ENCODE data around the gene WARS2. TPM values are rescaled to one million over a fixed set of nuclear protein-coding genes. Genes with fewer than 3 reads are reported as not detected.

The WARS2 gene
- total RNA-seq, 1 donor from 2014 or later, result 13.5 TPM

DNA sequence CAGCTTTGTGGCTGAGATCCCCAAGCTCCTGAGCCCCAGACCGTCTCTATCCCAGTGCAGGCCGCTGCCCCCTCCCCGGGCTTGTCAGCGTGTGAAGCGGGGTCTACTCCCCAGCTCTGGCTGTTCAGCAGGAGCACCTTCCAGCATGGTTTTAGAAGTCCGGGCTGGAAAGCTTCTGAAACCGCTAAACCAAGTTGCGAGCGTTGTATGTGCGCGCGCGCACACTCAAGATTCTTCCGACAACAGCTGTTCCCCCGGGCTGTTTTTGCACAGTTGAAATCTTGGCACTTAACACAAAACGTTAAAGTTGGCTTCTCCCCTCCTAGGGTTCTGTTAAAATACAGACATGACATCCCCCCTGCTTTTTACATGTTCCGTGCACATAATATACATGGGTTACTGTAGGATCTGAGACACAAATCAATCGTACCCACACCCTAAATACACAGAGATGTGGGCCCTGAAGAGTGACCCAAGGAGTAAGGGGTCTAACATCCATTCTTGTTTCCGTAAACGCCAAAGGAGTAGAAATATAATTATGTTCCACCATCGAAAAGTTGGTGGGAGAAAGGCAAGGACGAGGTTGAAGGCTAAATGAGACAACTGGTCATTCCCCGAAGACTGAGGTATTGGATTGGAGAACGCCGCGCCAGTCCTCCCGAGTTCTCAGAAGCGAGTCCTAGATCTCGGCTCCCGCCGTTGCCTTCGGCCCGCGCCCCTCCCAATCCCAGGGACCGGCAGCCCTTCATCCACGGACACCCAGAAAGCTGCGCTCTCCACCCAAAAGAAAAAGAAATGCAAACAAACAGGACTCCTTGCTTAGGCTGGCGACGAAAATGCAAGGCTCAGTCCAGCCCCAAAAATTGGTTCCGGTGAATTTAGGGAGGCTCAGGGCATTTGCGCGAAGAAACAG lies 153.6 kb downstream of the WARS2 start:
- Mint-ChIP-seq H3K4me1 (peaks cover 50% of the 10 kb centered on the region), H3K36me3 (no peaks in the 10 kb centered on the region), H3K4me3 (peak overlapping the region; percentile 86), H3K27me3 (ENCODE audit: insufficient read depth, low read depth) (peaks cover 98% of the 10 kb centered on the region), H3K9me3 (peaks cover 21% of the 10 kb centered on the region), H3K27ac (no peak overlapping the region)
- Histone ChIP-seq H3F3A (ENCODE audit: low read depth) (peaks cover 40% of the 10 kb centered on the region), H4K20me1 (ENCODE audit: low read depth) (peaks cover 54% of the 10 kb centered on the region), H2AFZ (replicated peaks) (peak overlapping the region; percentile 64), H3K9ac (no peak overlapping the region), H3K4me1 (peaks cover 23% of the 10 kb centered on the region), H3K9me3 (ENCODE audit: low read depth) (no peaks in the 10 kb centered on the region), H3K4me3 (peak overlapping the region; percentile 47), H3K36me3 (no peaks in the 10 kb centered on the region), H3K27ac (no peak overlapping the region), H3K4me2 (peak overlapping the region; percentile 76), H3K79me2 (ENCODE audit: low read depth) (no peaks in the 10 kb centered on the region), H3K27me3 (peaks cover 100% of the 10 kb centered on the region)
- TF ChIP-seq EZH2 (IDR thresholded peaks at IDR 0.05), result no peak
- TF ChIP-seq, protein P1, sequence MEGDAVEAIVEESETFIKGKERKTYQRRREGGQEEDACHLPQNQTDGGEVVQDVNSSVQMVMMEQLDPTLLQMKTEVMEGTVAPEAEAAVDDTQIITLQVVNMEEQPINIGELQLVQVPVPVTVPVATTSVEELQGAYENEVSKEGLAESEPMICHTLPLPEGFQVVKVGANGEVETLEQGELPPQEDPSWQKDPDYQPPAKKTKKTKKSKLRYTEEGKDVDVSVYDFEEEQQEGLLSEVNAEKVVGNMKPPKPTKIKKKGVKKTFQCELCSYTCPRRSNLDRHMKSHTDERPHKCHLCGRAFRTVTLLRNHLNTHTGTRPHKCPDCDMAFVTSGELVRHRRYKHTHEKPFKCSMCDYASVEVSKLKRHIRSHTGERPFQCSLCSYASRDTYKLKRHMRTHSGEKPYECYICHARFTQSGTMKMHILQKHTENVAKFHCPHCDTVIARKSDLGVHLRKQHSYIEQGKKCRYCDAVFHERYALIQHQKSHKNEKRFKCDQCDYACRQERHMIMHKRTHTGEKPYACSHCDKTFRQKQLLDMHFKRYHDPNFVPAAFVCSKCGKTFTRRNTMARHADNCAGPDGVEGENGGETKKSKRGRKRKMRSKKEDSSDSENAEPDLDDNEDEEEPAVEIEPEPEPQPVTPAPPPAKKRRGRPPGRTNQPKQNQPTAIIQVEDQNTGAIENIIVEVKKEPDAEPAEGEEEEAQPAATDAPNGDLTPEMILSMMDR (IDR thresholded peaks at IDR 0.05), result no peak
- TF ChIP-seq EZH2phosphoT487 (IDR thresholded peaks at IDR 0.05), result peak; percentile 64
- peak; percentile 40 for DNase-seq (ENCODE audit: low spot score)

GRCh38 chr1:118985640-118986554 lies 154.6 kb downstream of the WARS2 start:
- peak overlapping the region; percentile 86 for H3K4me3 Mint-ChIP-seq
- H2AFZ ChIP-seq (replicated peaks), result no peak overlapping the region
- no peaks in the 10 kb centered on the region for H3K36me3 ChIP-seq
- H3K4me1 Mint-ChIP-seq, result peaks cover 50% of the 10 kb centered on the region
- H3F3A ChIP-seq (ENCODE audit: low read depth), result peaks cover 40% of the 10 kb centered on the region
- peaks cover 18% of the 10 kb centered on the region for H3K9me3 Mint-ChIP-seq
- peaks cover 94% of the 10 kb centered on the region for H3K27me3 Mint-ChIP-seq (ENCODE audit: insufficient read depth, low read depth)
- no peaks in the 10 kb centered on the region for H3K79me2 ChIP-seq (ENCODE audit: low read depth)
- H4K20me1 ChIP-seq (ENCODE audit: low read depth), result peaks cover 49% of the 10 kb centered on the region
- TF ChIP-seq, protein P1 (IDR thresholded peaks at IDR 0.05), result no peak
- TF ChIP-seq EZH2phosphoT487 (IDR thresholded peaks at IDR 0.05), result peak; percentile 25
- no peak overlapping the region for H3K27ac ChIP-seq
- H3K36me3 Mint-ChIP-seq, result no peaks in the 10 kb centered on the region
- H3K27ac Mint-ChIP-seq, result no peak overlapping the region
- H3K4me2 ChIP-seq, result peak overlapping the region; percentile 76
- no peak for DNase-seq (ENCODE audit: low spot score)
- H3K9me3 ChIP-seq (ENCODE audit: low read depth), result no peaks in the 10 kb centered on the region
- H3K4me3 ChIP-seq, result peak overlapping the region; percentile 47
- no peak overlapping the region for H3K9ac ChIP-seq
- H3K27me3 ChIP-seq, result peaks cover 100% of the 10 kb centered on the region
- peaks cover 23% of the 10 kb centered on the region for H3K4me1 ChIP-seq

DNA sequence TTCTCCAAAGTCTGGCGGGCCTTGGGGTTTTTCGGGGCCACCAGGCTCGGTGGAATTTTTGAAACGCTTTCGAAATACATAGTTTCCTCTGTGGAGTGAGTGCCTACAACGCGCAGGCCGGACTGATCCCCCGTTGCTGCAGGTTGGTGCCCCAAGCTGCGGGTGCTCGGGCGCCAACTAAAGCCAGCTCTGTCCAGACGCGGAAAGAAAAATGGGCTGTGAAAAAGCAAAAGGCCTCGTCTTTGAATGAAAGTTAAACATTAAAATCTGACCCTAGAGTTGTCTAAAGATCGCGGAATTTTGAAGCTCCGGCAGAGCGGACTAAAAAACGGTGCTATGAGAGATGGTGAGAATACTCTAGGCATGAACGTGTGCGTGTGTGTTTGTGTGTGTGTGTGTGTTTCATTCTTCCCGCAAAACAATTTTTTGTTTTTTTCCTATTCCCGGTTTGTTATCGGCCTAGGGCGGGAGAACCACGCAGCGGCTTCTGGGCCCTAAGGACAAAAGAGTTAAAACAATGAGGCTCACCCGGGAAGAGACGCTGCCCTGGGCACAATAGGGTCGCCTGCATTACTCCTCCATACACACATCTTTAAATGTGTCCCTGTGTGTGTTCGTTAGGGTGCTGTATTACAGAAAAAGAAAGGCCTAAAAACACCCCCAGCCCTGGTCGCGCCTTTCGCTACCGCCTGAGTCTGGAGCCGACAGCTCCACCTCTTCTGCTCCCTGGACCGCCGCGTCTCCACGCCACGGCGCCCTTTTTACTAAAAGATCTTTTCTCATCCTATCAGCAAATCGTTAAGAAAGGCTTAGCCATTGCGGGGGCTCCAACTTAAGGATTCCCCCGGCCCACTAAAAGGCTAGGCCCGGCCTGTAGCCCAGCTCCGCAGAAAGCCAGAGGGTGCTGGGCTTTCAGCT lies 155.5 kb downstream of the WARS2 start:
- no peaks in the 10 kb centered on the region for H3K9me3 ChIP-seq (ENCODE audit: low read depth)
- no peaks in the 10 kb centered on the region for H3K79me2 ChIP-seq (ENCODE audit: low read depth)
- peak overlapping the region; percentile 10 for H3K4me3 ChIP-seq
- Mint-ChIP-seq H3K4me3 (peak overlapping the region; percentile 86), H3K36me3 (no peaks in the 10 kb centered on the region), H3K4me1 (peaks cover 52% of the 10 kb centered on the region), H3K9me3 (peaks cover 18% of the 10 kb centered on the region), H3K27ac (no peak overlapping the region), H3K27me3 (ENCODE audit: insufficient read depth, low read depth) (peaks cover 94% of the 10 kb centered on the region)
- DNase-seq (ENCODE audit: low spot score), result peak; percentile 36
- H3K4me2 ChIP-seq, result peak overlapping the region; percentile 55
- no peak overlapping the region for H2AFZ ChIP-seq (replicated peaks)
- H3K27me3 ChIP-seq, result peaks cover 100% of the 10 kb centered on the region
- peaks cover 42% of the 10 kb centered on the region for H3F3A ChIP-seq (ENCODE audit: low read depth)
- no peak overlapping the region for H3K27ac ChIP-seq
- H3K36me3 ChIP-seq, result no peaks in the 10 kb centered on the region
- H4K20me1 ChIP-seq (ENCODE audit: low read depth), result peaks cover 46% of the 10 kb centered on the region
- peaks cover 19% of the 10 kb centered on the region for H3K4me1 ChIP-seq
- H3K9ac ChIP-seq, result no peak overlapping the region
- TF ChIP-seq, protein P1 (IDR thresholded peaks at IDR 0.05), result no peak
- peak; percentile 19 for TF ChIP-seq EZH2 (IDR thresholded peaks at IDR 0.05)

Measured in neural progenitor cell (in vitro differentiated cells).